ENCODE data around the gene WFDC2. TPM values are rescaled to one million over a fixed set of nuclear protein-coding genes. Genes with fewer than 3 reads are reported as not detected.

The WFDC2 gene
- total and polyA plus RNA-seq, 2 of the 13 experiments (the other 11 are each of a cell fraction or from before 2014, with no cell fraction given) = 0.33 TPM; not detected in 1

- TF ChIP-seq SRY (CRISPR knock-in tag; IDR thresholded peaks at IDR 0.05) = no peak
- TF ChIP-seq ARID2 (CRISPR knock-in tag; IDR thresholded peaks at IDR 0.05; ENCODE audit: borderline replicate concordance) = 0 out of 2 replicates have a peak, but pooled peaks have one; percentile 24
- TF ChIP-seq TP53 (CRISPR knock-in tag; conservative IDR thresholded peaks at IDR 0.05) = no peak
- no peak for TF ChIP-seq NFIC (IDR thresholded peaks at IDR 0.05; ENCODE audit: low read length)
- TF ChIP-seq, protein P1, sequence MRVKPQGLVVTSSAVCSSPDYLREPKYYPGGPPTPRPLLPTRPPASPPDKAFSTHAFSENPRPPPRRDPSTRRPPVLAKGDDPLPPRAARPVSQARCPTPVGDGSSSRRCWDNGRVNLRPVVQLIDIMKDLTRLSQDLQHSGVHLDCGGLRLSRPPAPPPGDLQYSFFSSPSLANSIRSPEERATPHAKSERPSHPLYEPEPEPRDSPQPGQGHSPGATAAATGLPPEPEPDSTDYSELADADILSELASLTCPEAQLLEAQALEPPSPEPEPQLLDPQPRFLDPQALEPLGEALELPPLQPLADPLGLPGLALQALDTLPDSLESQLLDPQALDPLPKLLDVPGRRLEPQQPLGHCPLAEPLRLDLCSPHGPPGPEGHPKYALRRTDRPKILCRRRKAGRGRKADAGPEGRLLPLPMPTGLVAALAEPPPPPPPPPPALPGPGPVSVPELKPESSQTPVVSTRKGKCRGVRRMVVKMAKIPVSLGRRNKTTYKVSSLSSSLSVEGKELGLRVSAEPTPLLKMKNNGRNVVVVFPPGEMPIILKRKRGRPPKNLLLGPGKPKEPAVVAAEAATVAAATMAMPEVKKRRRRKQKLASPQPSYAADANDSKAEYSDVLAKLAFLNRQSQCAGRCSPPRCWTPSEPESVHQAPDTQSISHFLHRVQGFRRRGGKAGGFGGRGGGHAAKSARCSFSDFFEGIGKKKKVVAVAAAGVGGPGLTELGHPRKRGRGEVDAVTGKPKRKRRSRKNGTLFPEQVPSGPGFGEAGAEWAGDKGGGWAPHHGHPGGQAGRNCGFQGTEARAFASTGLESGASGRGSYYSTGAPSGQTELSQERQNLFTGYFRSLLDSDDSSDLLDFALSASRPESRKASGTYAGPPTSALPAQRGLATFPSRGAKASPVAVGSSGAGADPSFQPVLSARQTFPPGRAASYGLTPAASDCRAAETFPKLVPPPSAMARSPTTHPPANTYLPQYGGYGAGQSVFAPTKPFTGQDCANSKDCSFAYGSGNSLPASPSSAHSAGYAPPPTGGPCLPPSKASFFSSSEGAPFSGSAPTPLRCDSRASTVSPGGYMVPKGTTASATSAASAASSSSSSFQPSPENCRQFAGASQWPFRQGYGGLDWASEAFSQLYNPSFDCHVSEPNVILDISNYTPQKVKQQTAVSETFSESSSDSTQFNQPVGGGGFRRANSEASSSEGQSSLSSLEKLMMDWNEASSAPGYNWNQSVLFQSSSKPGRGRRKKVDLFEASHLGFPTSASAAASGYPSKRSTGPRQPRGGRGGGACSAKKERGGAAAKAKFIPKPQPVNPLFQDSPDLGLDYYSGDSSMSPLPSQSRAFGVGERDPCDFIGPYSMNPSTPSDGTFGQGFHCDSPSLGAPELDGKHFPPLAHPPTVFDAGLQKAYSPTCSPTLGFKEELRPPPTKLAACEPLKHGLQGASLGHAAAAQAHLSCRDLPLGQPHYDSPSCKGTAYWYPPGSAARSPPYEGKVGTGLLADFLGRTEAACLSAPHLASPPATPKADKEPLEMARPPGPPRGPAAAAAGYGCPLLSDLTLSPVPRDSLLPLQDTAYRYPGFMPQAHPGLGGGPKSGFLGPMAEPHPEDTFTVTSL (CRISPR knock-in tag; IDR thresholded peaks at IDR 0.05; ENCODE audit: borderline replicate concordance) = no peak
- TF ChIP-seq, protein P2, sequence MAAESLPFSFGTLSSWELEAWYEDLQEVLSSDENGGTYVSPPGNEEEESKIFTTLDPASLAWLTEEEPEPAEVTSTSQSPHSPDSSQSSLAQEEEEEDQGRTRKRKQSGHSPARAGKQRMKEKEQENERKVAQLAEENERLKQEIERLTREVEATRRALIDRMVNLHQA (CRISPR knock-in tag; IDR thresholded peaks at IDR 0.05) = no peak
- TF ChIP-seq ZNF432 (CRISPR knock-in tag; IDR thresholded peaks at IDR 0.05; ENCODE audit: borderline replicate concordance) = no peak
- TF ChIP-seq PHB2 (IDR thresholded peaks at IDR 0.05; ENCODE audit: partially characterized antibody) = no peak
- TF ChIP-seq TBP (CRISPR knock-in tag; IDR thresholded peaks at IDR 0.05) = no peak
- no peak for TF ChIP-seq NR2F6 (IDR thresholded peaks at IDR 0.05)
- TF ChIP-seq NR2F6 (CRISPR knock-in tag; IDR thresholded peaks at IDR 0.05) = no peak
- TF ChIP-seq, protein P3, sequence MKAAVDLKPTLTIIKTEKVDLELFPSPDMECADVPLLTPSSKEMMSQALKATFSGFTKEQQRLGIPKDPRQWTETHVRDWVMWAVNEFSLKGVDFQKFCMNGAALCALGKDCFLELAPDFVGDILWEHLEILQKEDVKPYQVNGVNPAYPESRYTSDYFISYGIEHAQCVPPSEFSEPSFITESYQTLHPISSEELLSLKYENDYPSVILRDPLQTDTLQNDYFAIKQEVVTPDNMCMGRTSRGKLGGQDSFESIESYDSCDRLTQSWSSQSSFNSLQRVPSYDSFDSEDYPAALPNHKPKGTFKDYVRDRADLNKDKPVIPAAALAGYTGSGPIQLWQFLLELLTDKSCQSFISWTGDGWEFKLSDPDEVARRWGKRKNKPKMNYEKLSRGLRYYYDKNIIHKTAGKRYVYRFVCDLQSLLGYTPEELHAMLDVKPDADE (CRISPR knock-in tag; IDR thresholded peaks at IDR 0.05) = no peak
- no peak for TF ChIP-seq HDAC2 (CRISPR knock-in tag; IDR thresholded peaks at IDR 0.05)
- peak; percentile 61; the same call in 1 of the 2 replicates for TF ChIP-seq NRL (CRISPR knock-in tag; IDR thresholded peaks at IDR 0.05; ENCODE audit: borderline replicate concordance)
- no peak for TF ChIP-seq ZNF816 (CRISPR knock-in tag; IDR thresholded peaks at IDR 0.05; ENCODE audit: borderline replicate concordance)
- TF ChIP-seq, protein P4, sequence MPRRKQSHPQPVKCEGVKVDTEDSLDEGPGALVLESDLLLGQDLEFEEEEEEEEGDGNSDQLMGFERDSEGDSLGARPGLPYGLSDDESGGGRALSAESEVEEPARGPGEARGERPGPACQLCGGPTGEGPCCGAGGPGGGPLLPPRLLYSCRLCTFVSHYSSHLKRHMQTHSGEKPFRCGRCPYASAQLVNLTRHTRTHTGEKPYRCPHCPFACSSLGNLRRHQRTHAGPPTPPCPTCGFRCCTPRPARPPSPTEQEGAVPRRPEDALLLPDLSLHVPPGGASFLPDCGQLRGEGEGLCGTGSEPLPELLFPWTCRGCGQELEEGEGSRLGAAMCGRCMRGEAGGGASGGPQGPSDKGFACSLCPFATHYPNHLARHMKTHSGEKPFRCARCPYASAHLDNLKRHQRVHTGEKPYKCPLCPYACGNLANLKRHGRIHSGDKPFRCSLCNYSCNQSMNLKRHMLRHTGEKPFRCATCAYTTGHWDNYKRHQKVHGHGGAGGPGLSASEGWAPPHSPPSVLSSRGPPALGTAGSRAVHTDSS (CRISPR knock-in tag; conservative IDR thresholded peaks at IDR 0.05) = no peak
- TF ChIP-seq, protein P5, sequence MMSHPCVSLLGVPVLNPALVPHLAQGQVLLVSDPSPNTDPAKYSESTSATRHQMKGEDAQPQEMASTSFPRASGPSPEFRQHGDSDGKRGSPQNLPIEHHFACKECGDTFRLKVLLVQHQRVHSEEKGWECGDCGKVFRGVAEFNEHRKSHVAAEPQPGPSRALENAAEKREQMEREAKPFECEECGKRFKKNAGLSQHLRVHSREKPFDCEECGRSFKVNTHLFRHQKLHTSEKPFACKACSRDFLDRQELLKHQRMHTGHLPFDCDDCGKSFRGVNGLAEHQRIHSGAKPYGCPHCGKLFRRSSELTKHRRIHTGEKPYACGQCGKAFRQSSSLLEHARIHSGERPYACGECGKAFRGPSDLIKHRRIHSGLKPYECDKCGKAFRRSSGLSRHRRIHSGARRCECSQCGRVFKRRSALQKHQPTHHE (CRISPR knock-in tag; IDR thresholded peaks at IDR 0.05; ENCODE audit: borderline replicate concordance) = no peak
- TF ChIP-seq FOXK1 (CRISPR knock-in tag; IDR thresholded peaks at IDR 0.05; ENCODE audit: borderline replicate concordance, low read depth) = no peak
- TF ChIP-seq ZNF678 (CRISPR knock-in tag; IDR thresholded peaks at IDR 0.05) = 0 out of 2 replicates have a peak, but pooled peaks have one; percentile 27
- TF ChIP-seq KMT2A (CRISPR knock-in tag; IDR thresholded peaks at IDR 0.05) = no peak
Measured at GRCh38 chr20:45470262-45470931, 844 bp downstream of the WFDC2 start (continued).

Measured in HepG2 (cell line).